NB4 (cell line): ENCODE data around the gene PHACTR3.
A peak's percentile ranks its signal among the peaks of the same experiment; 100 is the strongest.

Experiments
- DNase-seq: peaks from one replicate; pipeline ENCODE4 v3.0.0; 2010; ENCODE audit warnings: low read depth
- H3K4me3 ChIP-seq: one replicate; pipeline ENCODE4 v1.5.1; 2011; ENCODE audit warnings: mild to moderate bottlenecking, low read depth, low read length, moderate library complexity
- MYC ChIP-seq: IDR thresholded peaks from 2 replicates; pipeline ENCODE4 v1.6.1; 2011; ENCODE audit warnings: low read depth, low read length
- POLR2A ChIP-seq: IDR thresholded peaks from 2 replicates; pipeline ENCODE4 v1.6.1; 2011; ENCODE audit warnings: mild to moderate bottlenecking; ENCODE audit not compliant: insufficient read length; ENCODE audit errors: extremely low read depth
- TF ChIP-seq, protein P1 (sequence below): IDR thresholded peaks from 2 replicates; pipeline ENCODE4 v1.6.1; 2011; ENCODE audit warnings: low read depth, low read length
- TF ChIP-seq, protein P2 (sequence below): IDR thresholded peaks from one replicate; pipeline ENCODE4 v1.5.1; 2012; ENCODE audit warnings: low read depth, low read length

PHACTR3 gene

DNA sequence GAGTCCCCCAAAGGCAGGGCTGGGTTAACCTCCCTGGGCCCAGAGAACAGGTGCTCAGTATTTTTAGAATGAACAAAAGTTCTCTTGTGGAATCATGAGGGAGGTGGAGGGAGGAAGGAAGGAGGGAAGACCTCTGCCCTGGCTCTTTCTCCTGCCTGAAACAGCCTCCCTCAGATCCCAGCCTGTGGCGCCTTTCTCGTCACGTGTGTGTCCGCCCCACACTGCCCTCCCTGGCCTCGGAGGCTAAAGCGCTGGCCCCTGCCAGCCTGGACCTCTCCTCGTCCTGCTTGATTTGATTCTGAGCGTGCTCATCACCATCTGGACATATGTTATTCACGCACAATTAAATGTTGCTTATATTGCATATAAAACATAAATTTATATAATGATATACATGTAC, 40.9 kb downstream of the PHACTR3 start:
- DNase-seq: no peak
- no peak overlapping the region for H3K4me3 ChIP-seq
- TF ChIP-seq POLR2A: no peak
- TF ChIP-seq, protein P1, sequence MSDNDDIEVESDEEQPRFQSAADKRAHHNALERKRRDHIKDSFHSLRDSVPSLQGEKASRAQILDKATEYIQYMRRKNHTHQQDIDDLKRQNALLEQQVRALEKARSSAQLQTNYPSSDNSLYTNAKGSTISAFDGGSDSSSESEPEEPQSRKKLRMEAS: no peak
- TF ChIP-seq, protein P2, sequence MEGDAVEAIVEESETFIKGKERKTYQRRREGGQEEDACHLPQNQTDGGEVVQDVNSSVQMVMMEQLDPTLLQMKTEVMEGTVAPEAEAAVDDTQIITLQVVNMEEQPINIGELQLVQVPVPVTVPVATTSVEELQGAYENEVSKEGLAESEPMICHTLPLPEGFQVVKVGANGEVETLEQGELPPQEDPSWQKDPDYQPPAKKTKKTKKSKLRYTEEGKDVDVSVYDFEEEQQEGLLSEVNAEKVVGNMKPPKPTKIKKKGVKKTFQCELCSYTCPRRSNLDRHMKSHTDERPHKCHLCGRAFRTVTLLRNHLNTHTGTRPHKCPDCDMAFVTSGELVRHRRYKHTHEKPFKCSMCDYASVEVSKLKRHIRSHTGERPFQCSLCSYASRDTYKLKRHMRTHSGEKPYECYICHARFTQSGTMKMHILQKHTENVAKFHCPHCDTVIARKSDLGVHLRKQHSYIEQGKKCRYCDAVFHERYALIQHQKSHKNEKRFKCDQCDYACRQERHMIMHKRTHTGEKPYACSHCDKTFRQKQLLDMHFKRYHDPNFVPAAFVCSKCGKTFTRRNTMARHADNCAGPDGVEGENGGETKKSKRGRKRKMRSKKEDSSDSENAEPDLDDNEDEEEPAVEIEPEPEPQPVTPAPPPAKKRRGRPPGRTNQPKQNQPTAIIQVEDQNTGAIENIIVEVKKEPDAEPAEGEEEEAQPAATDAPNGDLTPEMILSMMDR: no peak
- no peak for TF ChIP-seq MYC

DNA sequence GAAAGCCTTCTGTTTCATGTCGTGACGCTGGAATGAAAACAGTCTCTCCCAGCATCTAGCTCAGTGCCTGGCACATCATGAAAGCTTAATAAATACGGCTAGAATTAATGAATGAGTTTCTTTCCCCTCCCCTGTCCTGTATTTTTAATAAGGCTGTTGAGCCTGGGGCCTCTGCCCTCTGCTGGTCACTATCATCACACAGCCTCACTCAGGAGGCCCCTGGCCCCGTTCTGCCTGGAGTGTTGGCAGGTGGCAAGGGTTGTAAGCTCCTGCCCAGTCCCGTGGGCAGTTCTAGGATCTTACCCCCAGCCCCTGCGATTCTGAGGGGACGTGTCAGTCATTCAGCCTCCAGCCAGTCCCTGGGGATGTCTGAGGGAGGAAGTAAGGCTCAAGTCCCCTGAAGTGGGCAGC, 41.4 kb downstream of the PHACTR3 start:
- peak; percentile 62 for DNase-seq
- no peak overlapping the region for H3K4me3 ChIP-seq
- no peak for TF ChIP-seq MYC
- no peak for TF ChIP-seq POLR2A
- TF ChIP-seq, protein P2: peak; percentile 32
- TF ChIP-seq, protein P1: no peak

DNA sequence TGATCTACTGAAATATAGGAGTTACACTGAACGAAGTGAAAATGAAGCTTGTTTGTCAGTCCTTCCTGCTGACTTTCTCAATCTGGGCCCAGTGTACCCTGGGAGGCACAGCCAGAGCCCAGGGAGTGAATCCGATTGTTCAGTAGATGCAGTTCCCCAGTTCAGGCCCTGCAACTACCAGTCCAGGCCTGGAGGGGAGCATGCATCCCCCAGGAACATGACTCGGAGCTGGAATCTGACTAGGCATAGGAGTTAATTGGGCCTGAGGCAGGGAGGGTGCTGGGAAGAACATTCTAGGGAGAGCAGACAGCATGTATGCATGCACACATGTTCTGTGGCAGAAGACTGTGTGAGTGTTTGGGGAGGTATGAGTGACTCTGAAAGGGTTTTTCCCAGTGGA, 42.1 kb downstream of the PHACTR3 start:
- H3K4me3 ChIP-seq: no peak overlapping the region
- DNase-seq: no peak
- TF ChIP-seq, protein P1: no peak
- TF ChIP-seq, protein P2: no peak
- no peak for TF ChIP-seq MYC
- no peak for TF ChIP-seq POLR2A

DNA sequence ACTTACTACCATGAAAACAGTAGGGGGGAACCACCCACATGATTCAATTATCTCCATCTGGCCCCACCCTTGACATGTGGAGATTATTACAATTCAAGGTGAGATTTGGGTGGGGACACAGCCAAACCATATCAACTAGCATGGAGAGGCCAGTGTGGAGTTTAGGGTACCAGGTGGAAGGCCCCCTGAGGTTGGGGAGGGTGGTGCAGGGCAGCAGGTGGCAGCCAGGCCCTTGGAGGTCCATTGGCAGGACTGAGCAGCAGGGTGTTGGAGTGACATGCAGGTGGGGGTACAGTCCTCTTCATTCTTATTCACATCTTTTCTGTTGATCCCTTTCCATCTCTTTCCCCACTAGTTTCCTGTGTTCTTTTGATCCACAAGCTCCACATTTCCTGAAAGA, 42.9 kb downstream of the PHACTR3 start:
- DNase-seq: no peak
- no peak for TF ChIP-seq POLR2A
- TF ChIP-seq MYC: no peak
- TF ChIP-seq, protein P1: no peak
- TF ChIP-seq, protein P2: no peak
- no peak overlapping the region for H3K4me3 ChIP-seq

DNA sequence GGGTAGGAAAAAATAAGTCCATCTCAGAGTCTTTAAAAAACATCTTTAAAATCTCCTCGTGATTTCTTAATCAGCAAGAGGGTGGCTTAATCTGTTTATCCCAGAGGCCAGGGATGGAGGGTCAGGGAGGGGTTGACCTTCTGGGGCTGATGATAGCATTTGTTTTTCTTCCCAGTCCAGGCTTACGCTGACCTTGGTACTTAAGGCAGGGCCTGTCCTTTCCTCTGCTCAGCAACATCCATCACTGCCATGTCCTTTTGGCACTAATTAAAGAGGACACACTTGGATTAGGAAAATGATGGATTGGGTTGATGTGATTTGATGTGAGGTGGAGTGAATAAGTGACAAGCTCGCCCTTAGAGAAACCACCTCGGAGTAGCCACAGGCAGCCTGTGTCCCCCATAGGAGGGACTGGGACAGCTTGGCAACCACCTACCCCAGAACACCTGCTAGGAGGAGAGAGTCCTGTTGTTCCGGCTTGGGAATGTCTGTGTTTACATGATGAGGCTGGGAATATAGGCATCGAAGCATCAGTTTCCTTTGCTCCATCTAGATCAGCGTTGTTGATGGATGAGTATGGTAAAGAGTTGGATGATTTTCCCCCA, 44.2 kb downstream of the PHACTR3 start:
- no peak for DNase-seq
- TF ChIP-seq MYC: no peak
- TF ChIP-seq, protein P1: no peak
- TF ChIP-seq POLR2A: no peak
- TF ChIP-seq, protein P2: no peak
- H3K4me3 ChIP-seq: no peak overlapping the region

DNA sequence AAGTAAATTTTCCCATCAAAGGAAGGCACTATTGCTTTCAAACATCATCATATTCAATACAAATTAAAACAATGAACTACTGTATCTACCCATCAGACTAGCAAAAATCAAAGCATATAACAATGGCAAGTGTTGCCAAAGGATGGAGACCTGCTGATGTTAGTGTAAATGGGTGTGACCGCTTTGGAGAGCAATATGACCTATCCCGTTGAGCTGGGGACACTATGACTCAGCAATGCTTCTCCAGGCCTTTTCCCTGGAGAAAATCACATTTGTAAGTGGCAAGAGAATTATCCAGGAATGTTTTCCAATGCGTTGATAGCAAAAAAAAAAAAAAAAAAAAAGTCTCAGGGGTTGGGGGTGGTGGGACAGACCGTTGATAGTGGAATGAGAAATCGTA, 46.1 kb downstream of the PHACTR3 start:
- no peak for TF ChIP-seq MYC
- TF ChIP-seq, protein P1: no peak
- TF ChIP-seq POLR2A: no peak
- TF ChIP-seq, protein P2: no peak
- DNase-seq: no peak
- H3K4me3 ChIP-seq: no peak overlapping the region
